AG04450 (cell line): Measurements from ENCODE around the gene MS4A6E. TPM values are rescaled to one million over a fixed set of nuclear protein-coding genes. Genes with fewer than 3 reads are reported as not detected.
"Not testable (repeated sequence)": the region's sequence is repeated elsewhere in the genome, so short reads cannot be mapped to it uniquely, and the experiment has no call there.

Source experiments
- CTCF ChIA-PET: fragments of 300-600, 350-600 bp; formaldehyde crosslinking; extraction: SDS; loops from one replicate; lab custom pipeline; 2022; ENCODE audit warnings: antibody characterized with exemption, inconsistent platforms; lab: Charles Lee
- POLR2A ChIA-PET: fragments of 350-600 bp; formaldehyde crosslinking; extraction: SDS; loops from one replicate; lab custom pipeline; 2021; ENCODE audit warnings: antibody characterized with exemption, inconsistent platforms; lab: Yijun Ruan, JAX
- DNase-seq: peaks from one replicate; pipeline ENCODE4 v3.0.0-alpha.2; 2011; ENCODE audit warnings: low read depth, low spot score
- H3K27ac ChIP-seq: one replicate; pipeline ENCODE4 v1.5.1; 2012; ENCODE audit warnings: low read depth, low read length, control low read depth
- H3K27me3 ChIP-seq: one replicate; pipeline ENCODE4 v1.6.0; 2012; ENCODE audit warnings: low read length; ENCODE audit not compliant: control insufficient read depth, insufficient read depth
- H3K4me3 ChIP-seq: 2 replicates; pipeline ENCODE4 v1.5.1; 2011; ENCODE audit warnings: mild to moderate bottlenecking, low read depth, low read length, control low read depth
- H3K9me3 ChIP-seq: 2 replicates; pipeline ENCODE4 v1.5.1; 2012; ENCODE audit warnings: low read length; ENCODE audit not compliant: control insufficient read depth, insufficient read depth
- CTCF ChIP-seq: IDR thresholded peaks from 2 replicates; pipeline ENCODE4 v1.5.1; 2011; ENCODE audit warnings: low read depth, low read length, control low read depth, inconsistent platforms
- polyA plus RNA-seq: library from polyadenylated mRNA; depleted of rRNA; stranded (reverse); fragments of >200 nt; gene quantifications from 2 replicates; pipeline ENCODE4 v1.2.3, GENCODE V29; 2011

Gene MS4A6E
- polyA plus RNA-seq, 1 experiment = not detected

- H3K27me3 ChIP-seq = no peaks in the 10 kb centered on the region
- ChIA-PET CTCF (no interaction called here), POLR2A (no interaction called here)
Measured at GRCh38 chr11:60288531-60288930, 38.5 kb upstream of the MS4A6E start.

GRCh38 chr11:60292145-60292544, 34.9 kb upstream of the MS4A6E start:
- H3K27me3 ChIP-seq = no peaks in the 10 kb centered on the region
- POLR2A ChIA-PET = no interaction called here
- no peak for TF ChIP-seq CTCF
- no peak overlapping the region for H3K27ac ChIP-seq
- no peak overlapping the region for H3K4me3 ChIP-seq
- peaks cover 3% of the 10 kb centered on the region; the same call in 1 of the 2 replicates for H3K9me3 ChIP-seq
- CTCF ChIA-PET = no interaction called here
- DNase-seq = no peak

More at GRCh38 chr11:60288531-60288930, 38.5 kb upstream of the MS4A6E start:
- no peak for TF ChIP-seq CTCF
- Histone ChIP-seq H3K4me3 (no peak overlapping the region), H3K9me3 (peaks cover 3% of the 10 kb centered on the region; the same call in 1 of the 2 replicates), H3K27ac (no peak overlapping the region)
- DNase-seq = no peak

- no peak for TF ChIP-seq CTCF
- H3K27ac ChIP-seq = no peak overlapping the region
- CTCF ChIA-PET = no interaction called here
- H3K27me3 ChIP-seq = no peaks in the 10 kb centered on the region
- peaks cover 8% of the 10 kb centered on the region for H3K9me3 ChIP-seq
- no peak for DNase-seq
- H3K4me3 ChIP-seq = no peak overlapping the region
- POLR2A ChIA-PET = no interaction called here
Measured at GRCh38 chr11:60301178-60301577, 25.9 kb upstream of the MS4A6E start.

- POLR2A ChIA-PET, DNase-seq, H3K27me3 ChIP-seq, H3K9me3 ChIP-seq, CTCF ChIA-PET, H3K27ac ChIP-seq, H3K4me3 ChIP-seq: not testable (repeated sequence)
Measured at GRCh38 chr11:60301884-60302283, 25.2 kb upstream of the MS4A6E start.

- no peak overlapping the region for H3K4me3 ChIP-seq
- no peak for DNase-seq
- no peak overlapping the region for H3K27ac ChIP-seq
- ChIA-PET CTCF (no interaction called here), POLR2A (no interaction called here)
- H3K27me3 ChIP-seq = no peaks in the 10 kb centered on the region
- TF ChIP-seq CTCF = no peak
- H3K9me3 ChIP-seq = peaks cover 8% of the 10 kb centered on the region
Measured at GRCh38 chr11:60303661-60304060, 23.4 kb upstream of the MS4A6E start.
